Activated T-cell treated with anti-CD3 and anti-CD28 coated beads, Interleukin-2, amount 50 U/mL, for 1 hour (primary cell): ENCODE results near the gene LPAR3.
"Not testable (repeated sequence)": the region's sequence is repeated elsewhere in the genome, so short reads cannot be mapped to it uniquely, and the experiment has no call there.

Experiments used
- DNase-seq: peaks from one replicate; pipeline ENCODE4 v3.0.0-alpha.2; 2020

Gene LPAR3

DNA sequence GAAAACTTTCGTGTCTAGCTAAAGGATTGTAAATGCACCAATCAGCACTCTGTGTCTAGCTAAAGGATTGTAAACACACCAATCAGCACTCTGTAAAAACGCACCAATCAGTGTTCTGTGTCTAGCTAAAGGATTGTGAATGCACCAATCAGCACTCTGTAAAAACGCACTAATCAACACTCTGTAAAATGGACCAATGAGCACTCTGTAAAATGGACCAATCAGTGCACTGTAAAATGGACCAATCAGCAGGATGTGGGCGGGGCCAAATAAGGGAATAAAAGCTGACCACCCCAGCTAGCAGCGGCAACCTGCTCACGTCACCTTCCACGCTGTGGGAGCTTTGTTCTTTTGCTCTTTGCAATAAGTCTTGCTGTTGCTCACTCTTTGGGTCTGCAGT is 9.7 kb upstream of the LPAR3 start:
- not testable (repeated sequence) for DNase-seq

GRCh38 chr1:84899969-84900368 is 7.0 kb upstream of the LPAR3 start:
- DNase-seq: no peak

DNA sequence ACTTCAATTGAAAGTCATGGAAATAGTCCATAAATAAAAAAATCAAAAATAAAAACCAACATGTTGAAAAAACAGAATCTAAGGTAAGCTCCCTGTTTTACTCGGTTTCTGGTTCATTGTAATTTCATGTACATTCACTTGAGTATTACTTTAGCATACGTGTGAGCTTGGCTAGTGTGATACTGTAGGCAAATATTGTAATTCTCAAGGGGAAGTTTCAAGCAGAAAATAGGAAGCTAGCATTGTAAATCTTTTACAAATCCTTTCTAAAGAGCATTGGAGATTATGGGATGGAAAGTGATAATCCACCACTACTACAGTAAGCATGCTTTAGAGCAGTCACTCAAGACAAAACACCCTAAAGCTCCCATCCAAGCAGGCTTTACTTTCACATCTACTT is 3.3 kb upstream of the LPAR3 start:
- DNase-seq: no peak

GRCh38 chr1:84890566-84890965 is 2.4 kb downstream of the LPAR3 start:
- DNase-seq: no peak

DNA sequence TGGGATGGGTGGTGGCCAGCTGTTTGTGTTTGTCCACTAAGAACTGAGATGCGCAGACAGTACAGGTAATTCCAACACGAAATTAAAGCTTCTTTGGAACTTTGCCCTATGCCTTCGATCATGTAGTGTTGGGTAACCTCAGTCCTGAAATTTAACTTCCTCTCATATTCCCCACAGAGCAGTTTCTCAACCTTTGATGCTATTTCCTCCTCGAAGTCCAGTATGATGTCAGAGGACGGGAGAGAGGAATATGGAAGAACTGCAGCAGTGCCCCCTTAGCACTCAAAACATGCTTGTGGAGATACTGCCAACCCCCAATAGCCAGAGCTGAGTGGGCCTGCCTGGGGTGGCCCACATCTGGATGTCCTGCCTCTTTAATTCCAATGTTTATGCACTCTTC is 3.6 kb downstream of the LPAR3 start:
- no peak for DNase-seq

DNA sequence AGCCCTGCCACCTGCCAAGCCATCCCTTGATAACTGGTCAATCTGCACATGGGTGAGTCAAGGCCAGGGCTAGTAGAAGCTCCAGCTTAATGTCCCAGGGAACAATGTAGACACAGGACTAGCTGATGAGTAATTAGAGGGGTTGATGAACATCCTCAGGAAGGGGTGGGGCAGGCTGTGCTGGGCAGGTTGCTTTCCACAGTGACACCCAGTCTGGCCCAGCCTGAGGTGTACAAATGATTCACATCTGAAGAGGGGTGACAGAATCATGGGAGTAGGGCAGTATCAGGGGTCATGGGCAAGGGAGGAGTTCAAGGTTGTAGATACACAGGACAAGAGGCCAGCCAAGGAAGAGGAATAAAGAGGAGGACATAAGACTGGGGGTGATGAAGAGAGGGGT is 4.3 kb downstream of the LPAR3 start:
- peak; percentile 24 for DNase-seq

DNA sequence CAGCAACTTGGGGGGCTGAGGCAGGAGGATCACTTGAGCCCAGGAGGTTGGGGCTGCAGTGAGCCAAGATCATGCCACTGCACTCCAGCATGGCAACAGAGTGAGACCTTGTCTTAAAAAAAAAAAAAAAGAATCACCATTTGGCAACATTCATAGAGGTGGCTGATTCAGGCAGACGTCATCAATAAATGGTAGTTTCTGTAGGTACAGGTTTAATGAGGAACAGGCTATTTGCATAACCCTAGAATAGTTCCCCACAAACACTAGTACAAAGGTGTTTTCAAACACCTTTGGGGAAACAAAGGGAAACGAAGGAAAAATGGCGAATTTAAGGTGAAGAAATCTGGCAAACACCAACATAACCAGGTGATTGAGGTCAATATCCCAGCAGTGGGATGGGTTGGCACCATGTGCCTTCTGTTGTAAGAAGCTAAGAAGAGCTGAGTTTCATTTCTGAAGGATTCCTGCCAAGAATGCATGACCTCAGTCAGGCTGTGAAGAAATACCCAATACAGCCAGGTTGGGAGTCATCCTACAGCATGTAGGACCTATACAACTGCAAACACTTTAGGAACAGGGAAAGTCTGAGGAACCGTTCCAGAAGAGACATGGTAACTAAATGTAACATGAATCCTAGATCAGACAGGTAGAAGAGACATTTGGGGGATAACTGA is 5.6 kb downstream of the LPAR3 start:
- no peak for DNase-seq

DNA sequence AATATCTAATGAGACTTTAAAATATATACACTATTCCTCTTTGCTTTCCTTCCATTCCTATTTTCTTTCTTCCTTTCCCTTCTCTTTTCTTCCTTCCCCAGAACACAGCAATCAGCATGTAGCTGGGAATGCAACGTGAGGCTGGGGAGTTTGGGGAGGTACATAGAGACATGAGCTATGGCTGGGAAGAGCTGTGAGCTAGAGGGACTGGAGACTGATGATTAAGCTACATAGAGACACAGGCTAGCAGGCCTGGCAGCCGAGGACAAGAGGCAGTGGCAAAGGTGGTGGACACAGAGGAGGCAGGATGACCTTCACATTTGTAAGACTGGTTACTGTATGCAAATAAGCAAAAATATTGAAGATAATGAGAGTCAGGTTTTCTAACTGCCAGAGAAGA is 7.5 kb downstream of the LPAR3 start:
- DNase-seq: no peak

DNA sequence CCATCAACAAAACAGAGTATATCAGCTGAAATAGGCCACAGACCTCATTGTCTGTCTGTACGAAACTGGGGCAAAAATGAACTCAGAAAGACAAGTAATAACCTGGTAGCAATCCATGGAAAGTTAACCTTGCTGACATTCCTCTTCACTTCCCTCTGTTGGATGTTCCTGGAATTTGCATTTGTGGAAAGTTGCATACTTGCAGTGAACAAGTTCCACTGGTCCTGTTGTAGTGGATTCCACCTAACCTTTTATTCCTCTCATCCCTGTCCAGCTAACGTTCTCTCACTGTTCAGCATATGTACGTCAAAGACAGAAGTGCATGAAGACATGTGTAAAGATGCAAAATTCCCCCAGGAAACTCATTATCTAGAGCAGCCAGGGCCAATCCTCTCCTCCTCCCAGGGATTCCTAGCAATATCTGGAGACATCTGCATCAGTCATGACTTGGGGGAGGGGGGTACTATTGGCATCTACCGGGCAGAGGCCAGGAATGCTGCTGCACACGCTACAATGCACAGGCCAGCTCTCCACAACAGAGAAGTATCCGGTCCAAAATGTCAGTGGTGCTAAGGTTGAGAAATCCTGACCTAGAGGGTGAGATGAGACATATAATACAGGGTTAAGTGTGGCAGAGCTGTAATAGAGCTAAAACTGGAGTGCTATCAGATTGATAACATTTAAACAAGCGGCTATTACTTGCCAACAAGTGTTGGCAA is 8.2 kb downstream of the LPAR3 start:
- no peak for DNase-seq

GRCh38 chr1:84883286-84883685 is 9.7 kb downstream of the LPAR3 start:
- DNase-seq: no peak

DNA sequence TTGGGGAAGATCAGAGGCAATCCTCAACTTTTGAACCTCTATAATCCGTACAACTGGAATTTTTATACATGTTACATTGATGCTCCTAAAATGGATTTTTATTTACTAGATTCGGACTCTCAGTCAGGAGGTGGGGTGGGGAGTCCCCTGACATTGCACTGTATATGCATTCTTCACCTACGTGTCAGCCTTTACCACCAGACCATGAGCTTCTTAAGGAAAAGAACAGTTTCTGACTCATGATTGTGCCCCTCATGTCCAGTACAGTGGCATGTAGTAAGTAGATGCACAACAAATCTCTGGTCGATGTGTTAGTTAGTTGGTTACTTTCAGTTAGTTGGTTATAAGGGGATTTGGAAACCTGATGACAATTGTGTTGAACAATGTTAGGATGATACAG is 15.4 kb downstream of the LPAR3 start:
- DNase-seq: no peak

DNA sequence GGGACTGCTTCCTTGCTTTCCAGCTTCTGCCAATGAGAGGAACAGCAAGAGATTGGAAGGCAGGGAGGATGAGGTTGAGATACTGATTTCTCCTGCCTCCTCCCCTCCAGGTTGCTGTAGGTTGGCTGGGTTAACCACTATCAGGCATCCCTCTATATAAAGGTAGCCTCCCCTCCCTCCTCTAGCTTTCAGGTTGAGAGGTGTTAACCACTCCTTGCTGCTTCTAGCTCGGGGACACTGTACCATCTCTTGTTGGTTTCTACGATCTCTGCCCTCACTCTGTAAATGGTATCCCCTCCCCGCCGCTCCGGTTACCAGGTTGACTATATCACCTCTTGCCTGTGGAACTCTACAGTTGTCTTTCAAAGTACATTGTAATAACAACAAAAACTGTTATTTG is 16.7 kb downstream of the LPAR3 start:
- DNase-seq: no peak

DNA sequence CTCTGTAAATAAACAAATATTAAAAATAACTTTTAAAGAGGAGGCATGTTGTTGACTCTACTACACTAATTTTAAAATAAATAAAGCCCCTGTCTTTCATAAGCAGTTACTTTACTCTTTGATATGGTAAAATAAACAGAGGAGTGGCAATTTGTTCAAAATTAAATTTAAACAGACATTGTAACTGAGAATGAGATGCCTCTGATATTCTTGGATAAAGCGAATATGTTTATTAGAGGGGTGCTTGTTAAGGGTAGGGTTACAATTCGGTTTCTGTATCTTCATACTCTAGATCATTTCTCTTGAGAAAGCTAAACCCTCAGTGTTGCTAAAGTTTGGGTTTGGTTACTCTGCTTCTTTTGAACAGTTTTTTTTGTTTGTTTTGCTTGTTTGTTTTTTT is 19.6 kb downstream of the LPAR3 start:
- DNase-seq: no peak

- DNase-seq: no peak
These were observed 20.2 kb downstream of the LPAR3 start for GRCh38 chr1:84872696-84873355.

DNA sequence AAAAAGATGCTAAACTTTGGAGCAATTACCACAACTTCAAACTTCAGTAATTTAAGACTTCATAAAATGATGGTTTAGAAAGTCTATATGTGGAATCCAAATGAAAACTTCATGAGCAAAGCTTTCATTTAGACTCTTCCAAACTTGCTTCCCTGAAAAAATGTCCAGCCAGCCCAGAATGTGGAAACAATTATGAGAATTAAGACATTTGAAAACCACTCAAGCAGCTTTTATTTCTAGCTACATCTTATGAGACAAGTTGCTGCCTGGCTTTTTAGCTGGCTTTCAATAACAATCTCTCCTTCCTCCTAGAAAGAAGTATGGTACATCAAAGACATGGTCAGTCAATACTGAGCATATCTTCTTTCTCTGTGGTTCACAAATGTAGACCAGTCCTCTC is 21.8 kb downstream of the LPAR3 start:
- DNase-seq: no peak

DNA sequence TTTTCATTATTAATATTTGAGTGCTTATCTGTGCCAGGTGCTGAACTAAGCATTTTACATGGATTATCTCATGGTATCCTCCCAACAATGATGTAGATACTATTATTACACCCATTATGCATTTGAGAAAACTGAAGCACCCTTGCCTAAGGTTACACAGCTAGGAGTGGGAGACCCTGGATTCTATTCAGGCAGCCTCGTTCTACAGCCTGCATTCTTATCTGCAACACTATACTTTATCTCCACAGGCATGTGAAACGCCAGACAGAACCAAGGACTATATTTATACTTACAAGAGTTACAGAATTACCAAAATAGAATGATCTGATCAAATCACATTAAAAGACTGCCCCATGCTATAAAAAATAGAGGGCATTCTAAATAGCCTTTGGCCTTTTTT is 22.4 kb downstream of the LPAR3 start:
- DNase-seq: no peak

DNA sequence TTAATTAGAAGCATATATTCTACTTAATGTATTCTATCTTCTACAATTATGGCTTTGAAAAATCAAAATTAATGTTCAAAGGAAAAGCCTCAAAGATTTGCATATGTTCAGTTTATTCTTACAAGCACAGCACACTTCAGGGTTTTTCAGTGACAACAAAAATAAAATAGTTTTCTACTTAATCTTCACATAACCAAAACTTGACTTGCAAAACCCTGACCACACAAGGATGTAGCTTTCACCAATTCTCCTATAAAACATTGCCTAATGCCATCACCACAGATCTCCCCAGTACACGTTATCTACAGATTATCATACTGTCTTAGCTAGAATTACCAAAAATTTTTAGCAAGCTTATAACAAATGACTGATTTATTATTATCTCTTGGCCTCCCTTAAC is 23.3 kb downstream of the LPAR3 start:
- DNase-seq: no peak

DNA sequence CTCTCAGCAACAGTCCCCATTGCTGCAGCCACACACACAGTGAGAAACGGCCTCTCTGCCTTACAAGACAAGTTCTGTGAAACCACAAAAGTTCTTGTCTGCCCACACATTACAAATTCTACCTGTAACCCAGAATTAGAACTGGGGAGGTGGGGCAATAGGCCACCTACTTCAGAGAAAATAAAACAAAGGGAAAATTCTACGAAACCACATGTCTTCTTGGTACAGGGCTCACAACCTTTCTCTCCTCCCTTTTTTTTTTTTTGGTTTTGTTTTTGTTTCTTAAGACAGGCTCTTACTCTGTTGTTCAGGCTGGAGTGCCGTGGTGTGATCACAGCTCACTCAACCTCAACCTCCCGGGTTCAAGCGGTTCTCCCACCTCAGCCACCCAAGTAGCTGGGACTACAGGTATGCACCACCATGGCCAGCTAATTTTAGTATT is 30.2 kb downstream of the LPAR3 start:
- DNase-seq: peak; percentile 35

DNA sequence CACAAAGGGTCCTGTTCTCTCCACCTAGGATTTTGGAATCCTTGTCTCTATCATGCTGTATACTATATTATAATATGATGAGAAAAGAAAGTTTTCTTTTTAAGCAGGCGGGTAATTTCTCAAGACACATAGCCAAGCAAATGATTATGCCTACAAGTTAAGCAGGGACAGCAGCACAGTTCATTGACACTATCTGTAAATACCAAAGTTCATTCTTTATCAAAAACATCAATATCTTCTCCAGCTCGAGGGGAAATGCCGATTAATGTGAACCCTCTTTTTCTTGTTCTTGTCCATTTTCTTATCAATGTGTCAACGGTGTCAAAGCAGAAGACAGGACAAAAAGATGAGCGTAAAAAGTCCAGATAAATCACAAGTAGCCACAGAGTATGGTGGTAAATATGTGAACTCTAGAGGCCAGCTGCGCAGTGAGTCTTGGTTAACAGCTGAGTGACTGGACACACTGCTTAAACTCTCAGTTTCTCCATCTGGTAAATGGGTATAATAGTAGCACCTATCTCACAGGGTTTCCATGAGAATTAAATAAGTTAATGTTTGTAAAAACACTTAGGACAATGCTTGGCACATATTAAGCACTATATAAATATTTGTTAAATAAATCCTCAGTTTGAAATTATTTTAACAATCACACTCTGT is 30.9 kb downstream of the LPAR3 start:
- DNase-seq: no peak

GRCh38 chr1:84861516-84861915 is 31.5 kb downstream of the LPAR3 start:
- no peak for DNase-seq

- DNase-seq: no peak
These were observed 33.1 kb downstream of the LPAR3 start for GRCh38 chr1:84859866-84860265.

GRCh38 chr1:84857906-84858305 is 35.1 kb downstream of the LPAR3 start:
- no peak for DNase-seq

DNA sequence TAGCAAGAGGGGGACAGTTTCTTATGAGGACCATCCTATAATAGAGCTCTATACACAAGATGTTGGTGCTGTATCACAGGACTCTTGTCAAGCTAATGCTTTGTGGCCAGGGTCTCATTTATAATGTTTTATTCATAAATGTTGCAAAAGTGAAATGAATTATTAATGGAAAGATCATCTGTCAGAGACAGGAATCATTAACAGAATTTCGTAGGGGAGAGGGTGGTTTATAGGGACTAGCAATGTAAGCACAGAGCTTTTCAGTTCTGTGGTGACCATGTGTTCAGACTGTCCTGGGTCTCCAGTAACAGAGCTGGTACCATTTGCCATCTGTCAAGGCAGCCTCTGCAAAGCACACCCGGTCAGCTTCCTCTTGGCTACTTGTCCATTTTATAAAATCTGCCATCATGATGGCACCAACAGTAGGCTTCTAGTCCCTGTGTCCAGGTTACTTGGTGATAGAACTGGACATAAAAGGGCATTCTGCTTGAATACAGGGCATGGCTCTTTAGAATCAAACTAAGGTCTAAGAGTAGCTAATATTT is 36.2 kb downstream of the LPAR3 start:
- no peak for DNase-seq
